ENCODE results near the gene THUMPD1. TPM values are rescaled to one million over a fixed set of nuclear protein-coding genes. Genes with fewer than 3 reads are reported as not detected.

The THUMPD1 gene
- total RNA-seq, 4 donors from 2014 or later = 42.0 to 61.7 (median 53.8) TPM

DNA sequence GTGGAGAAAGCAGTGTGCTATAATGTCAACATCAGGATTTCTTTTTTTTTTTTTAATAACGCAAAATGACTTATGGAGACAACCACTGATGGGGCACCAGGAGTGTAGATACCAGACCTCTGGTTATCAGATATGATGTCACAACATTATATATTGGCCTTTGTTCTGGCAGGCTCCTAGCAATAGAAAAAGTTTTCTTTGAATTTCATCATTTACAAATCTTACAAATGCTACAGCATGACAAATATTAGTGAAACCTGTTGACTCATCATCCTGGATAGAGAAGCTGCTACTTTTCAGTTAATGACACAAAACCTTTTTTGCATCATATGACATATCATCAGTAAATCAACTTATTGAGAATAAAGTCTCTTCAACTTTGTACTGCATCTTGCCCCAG, 6.1 kb downstream of the THUMPD1 start:
- Histone ChIP-seq H3K4me1 (peaks cover 12 to 13% of the 10 kb centered on the region in 2 donors), H3K27ac (no peak overlapping the region), H3K27me3 (no peaks in the 10 kb centered on the region), H3K36me3 (peaks cover 6 to 51% of the 10 kb centered on the region in 2 donors), H3K4me3 (no peak overlapping the region), H3K9me3 (no peaks in the 10 kb centered on the region)
- in situ Hi-C loops (cut with MboI; ENCODE audit: low sequenced_read_pairs in 4 of 4) (no loop called here), intact Hi-C loops (cut with DNase I; ENCODE audit: low total_unique reads) (no loop called here)
- ATAC-seq = no peak
- TF ChIP-seq POLR2A (IDR thresholded peaks at IDR 0.05) = no peak
- TF ChIP-seq, protein P1, sequence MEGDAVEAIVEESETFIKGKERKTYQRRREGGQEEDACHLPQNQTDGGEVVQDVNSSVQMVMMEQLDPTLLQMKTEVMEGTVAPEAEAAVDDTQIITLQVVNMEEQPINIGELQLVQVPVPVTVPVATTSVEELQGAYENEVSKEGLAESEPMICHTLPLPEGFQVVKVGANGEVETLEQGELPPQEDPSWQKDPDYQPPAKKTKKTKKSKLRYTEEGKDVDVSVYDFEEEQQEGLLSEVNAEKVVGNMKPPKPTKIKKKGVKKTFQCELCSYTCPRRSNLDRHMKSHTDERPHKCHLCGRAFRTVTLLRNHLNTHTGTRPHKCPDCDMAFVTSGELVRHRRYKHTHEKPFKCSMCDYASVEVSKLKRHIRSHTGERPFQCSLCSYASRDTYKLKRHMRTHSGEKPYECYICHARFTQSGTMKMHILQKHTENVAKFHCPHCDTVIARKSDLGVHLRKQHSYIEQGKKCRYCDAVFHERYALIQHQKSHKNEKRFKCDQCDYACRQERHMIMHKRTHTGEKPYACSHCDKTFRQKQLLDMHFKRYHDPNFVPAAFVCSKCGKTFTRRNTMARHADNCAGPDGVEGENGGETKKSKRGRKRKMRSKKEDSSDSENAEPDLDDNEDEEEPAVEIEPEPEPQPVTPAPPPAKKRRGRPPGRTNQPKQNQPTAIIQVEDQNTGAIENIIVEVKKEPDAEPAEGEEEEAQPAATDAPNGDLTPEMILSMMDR (IDR thresholded peaks at IDR 0.05 in 4 of 5, conservative IDR thresholded peaks at IDR 0.05 in 1 of 5) = no peak
- DNase-seq = no peak

DNA sequence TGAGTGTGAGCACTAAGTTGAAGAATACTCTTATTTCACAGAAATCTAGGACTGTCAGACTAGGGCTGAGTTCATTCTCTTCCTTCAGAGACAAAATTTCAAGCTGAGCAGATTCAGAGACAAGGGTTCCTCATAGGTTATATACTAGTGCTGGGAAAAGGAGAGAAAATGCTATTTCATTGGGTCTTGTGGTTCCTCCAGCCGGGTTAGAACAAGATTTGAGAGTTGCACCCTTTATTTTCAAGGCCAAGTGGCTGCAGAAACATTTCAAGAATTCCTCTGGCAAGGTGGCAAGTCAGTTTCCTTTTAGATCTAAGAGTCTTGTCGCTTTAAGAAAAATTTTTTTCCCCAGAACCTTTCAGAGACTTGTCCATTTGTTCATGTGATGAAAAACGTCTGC, 6.8 kb downstream of the THUMPD1 start:
- in situ Hi-C loops (cut with MboI; ENCODE audit: low sequenced_read_pairs in 4 of 4) (no loop called here), intact Hi-C loops (cut with DNase I; ENCODE audit: low total_unique reads) (no loop called here)
- Histone ChIP-seq H3K4me3 (no peak overlapping the region), H3K9me3 (no peaks in the 10 kb centered on the region), H3K36me3 (peaks cover 6 to 51% of the 10 kb centered on the region in 2 donors), H3K4me1 (peaks cover 5 to 6% of the 10 kb centered on the region in 2 donors), H3K27me3 (no peaks in the 10 kb centered on the region), H3K27ac (no peak overlapping the region)
- DNase-seq (no peak), ATAC-seq (no peak)
- TF ChIP-seq POLR2A (IDR thresholded peaks at IDR 0.05) = no peak
- TF ChIP-seq, protein P1 (IDR thresholded peaks at IDR 0.05 in 4 of 5, conservative IDR thresholded peaks at IDR 0.05 in 1 of 5) = no peak

DNA sequence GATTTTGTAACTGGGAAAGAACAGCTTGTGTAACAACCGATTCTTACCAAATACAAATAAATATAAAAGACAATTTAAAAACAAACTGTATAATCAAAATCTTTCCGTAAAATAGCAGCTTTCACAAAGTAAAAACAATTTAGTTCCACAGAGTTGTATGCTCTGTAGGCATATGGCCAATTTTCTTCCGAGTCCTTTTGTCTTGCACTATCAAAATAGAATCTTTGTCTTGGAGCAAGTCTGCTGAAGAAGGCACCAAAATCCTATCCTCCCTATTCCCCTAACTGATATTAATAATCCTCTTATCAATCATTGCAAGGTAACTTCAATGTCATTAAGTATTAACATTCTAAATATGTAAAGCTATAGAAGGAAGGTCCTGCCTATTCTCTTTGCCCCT, 7.6 kb downstream of the THUMPD1 start:
- TF ChIP-seq, protein P1 (IDR thresholded peaks at IDR 0.05 in 4 of 5, conservative IDR thresholded peaks at IDR 0.05 in 1 of 5) = no peak
- no peak for TF ChIP-seq POLR2A (IDR thresholded peaks at IDR 0.05)
- Histone ChIP-seq H3K27ac (no peak overlapping the region), H3K36me3 (peaks cover 6 to 51% of the 10 kb centered on the region in 2 donors), H3K4me3 (no peak overlapping the region), H3K27me3 (no peaks in the 10 kb centered on the region), H3K9me3 (no peaks in the 10 kb centered on the region), H3K4me1 (no peaks in the 10 kb centered on the region)
- ATAC-seq = no peak
- DNase-seq = no peak
- intact Hi-C loops (cut with DNase I; ENCODE audit: low total_unique reads) (no loop called here), in situ Hi-C loops (cut with MboI; ENCODE audit: low sequenced_read_pairs in 4 of 4) (no loop called here)

DNA sequence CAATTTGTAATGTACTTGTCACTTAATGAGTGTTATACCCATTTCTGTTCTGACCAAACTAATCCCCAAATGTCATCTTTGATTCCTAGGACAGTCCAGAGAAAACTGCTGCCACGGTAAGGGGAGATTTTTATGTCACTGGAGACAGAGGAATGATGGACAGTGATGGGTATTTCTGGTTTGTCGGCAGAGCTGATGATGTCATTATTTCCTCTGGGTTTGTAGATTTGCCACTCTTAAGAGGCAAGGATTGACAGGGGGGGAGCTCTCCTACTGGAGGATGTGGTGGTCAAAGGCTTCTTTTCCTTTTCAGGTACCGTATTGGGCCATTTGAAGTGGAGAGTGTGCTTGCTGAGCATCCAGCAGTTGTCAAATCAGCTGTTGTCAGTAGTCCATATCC, 12.5 kb downstream of the THUMPD1 start:
- TF ChIP-seq POLR2A (IDR thresholded peaks at IDR 0.05) = no peak
- TF ChIP-seq, protein P1 (IDR thresholded peaks at IDR 0.05 in 4 of 5, conservative IDR thresholded peaks at IDR 0.05 in 1 of 5) = no peak

DNA sequence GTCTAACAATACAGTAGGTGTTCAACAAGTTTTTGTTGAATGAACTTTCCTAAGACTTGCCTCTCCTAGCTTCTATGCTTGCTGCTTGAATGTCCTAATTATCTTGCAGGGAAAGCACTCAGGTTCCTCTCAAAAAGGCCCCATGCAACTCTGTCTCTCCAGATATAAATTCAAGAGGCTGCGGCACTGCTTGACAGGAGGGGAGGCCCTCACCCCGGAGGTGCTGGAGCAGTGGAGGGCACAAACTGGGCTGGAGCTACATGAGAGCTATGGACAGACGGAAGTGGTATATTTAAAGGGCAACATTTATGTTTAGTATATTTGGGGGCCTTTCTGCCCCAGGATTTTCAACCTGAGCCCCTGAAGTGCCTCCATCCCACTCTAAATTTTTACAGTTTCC, 14.4 kb downstream of the THUMPD1 start:
- no peak for TF ChIP-seq POLR2A (IDR thresholded peaks at IDR 0.05)
- TF ChIP-seq, protein P1 (IDR thresholded peaks at IDR 0.05 in 4 of 5, conservative IDR thresholded peaks at IDR 0.05 in 1 of 5) = no peak
- H3K9me3 ChIP-seq = no peaks in the 10 kb centered on the region
- in situ Hi-C loops (cut with MboI; ENCODE audit: low sequenced_read_pairs in 4 of 4) = no loop called here
- H3K27me3 ChIP-seq = no peaks in the 10 kb centered on the region
- intact Hi-C loops (cut with DNase I; ENCODE audit: low total_unique reads) = no loop called here
- H3K4me1 ChIP-seq = no peaks in the 10 kb centered on the region
- DNase-seq (no peak), ATAC-seq (no peak)
- no peaks in the 10 kb centered on the region for H3K36me3 ChIP-seq
- H3K27ac ChIP-seq = no peak overlapping the region
- no peak overlapping the region for H3K4me3 ChIP-seq

More for the DNA sequence above, 12.5 kb downstream of the THUMPD1 start:
- H3K4me1 ChIP-seq = no peaks in the 10 kb centered on the region
- H3K4me3 ChIP-seq = no peak overlapping the region
- no peaks in the 10 kb centered on the region for H3K27me3 ChIP-seq
- ATAC-seq (no peak), DNase-seq (no peak)
- intact Hi-C loops (cut with DNase I; ENCODE audit: low total_unique reads) (no loop called here), in situ Hi-C loops (cut with MboI; ENCODE audit: low sequenced_read_pairs in 4 of 4) (no loop called here)
- no peaks in the 10 kb centered on the region for H3K9me3 ChIP-seq
- peaks cover 0 to 5% of the 10 kb centered on the region in 2 donors for H3K36me3 ChIP-seq
- H3K27ac ChIP-seq = no peak overlapping the region

All from gastrocnemius medialis (tissue), 4 donors.